ENCODE data around the gene RGS7.
"Not testable (repeated sequence)": the region's sequence is repeated elsewhere in the genome, so short reads cannot be mapped to it uniquely, and the experiment has no call there.

The RGS7 gene

DNA sequence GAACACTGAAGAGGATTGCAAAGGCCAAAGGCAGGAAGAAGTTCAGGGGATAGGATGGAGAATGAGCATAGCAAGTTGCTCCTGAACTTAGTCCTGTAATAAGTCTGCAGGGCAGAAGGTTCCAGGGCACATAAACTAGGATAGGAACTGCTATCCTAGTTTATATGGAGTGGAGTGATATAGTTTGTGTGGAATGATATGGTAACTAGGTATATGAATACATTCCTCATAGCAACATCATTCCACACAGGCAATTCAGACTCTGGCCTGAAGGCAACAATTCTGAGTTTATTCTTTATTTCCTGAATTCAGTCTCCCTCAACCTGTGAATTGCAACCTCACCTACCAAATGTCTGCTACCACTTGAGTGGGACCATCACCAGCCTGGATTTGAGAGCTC lies 590.2 kb downstream of the RGS7 start:
- H3K4me1 ChIP-seq, result no peaks in the 10 kb centered on the region
- no peak for TF ChIP-seq Cebpa-rat (IDR thresholded peaks at IDR 0.05)

DNA sequence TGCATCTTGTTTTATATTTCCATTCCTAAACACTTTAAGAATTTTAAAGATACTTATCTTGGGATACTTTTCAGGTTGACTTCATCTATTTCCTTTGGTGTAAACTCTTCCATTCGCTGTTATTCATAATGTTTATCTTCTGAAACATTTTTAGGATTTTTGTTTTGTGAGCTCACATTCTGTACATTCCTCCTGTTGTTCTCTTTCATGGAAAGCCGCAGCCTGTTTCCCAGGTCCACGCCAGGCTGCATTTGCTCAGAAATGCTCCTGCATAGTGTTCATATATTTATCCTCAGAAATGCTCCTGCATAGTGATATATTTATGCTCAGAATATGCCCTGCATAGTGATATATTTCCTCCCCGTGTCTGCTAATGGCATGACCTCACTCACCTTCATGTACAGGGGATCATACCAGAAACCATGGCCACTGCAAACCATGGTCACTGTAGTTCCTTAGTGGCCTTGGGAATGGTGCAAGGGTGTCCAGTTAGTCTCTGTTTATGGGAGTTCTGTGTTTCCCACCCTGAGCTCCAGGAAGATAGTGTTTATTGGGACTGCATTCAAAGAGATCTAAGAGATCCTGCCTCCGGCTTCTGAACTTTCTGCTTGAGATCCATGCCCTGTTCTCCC lies 591.2 kb downstream of the RGS7 start:
- H3K4me1 ChIP-seq, result no peaks in the 10 kb centered on the region
- no peaks in the 10 kb centered on the region for H3K36me3 ChIP-seq
- no peak overlapping the region for H3K9ac ChIP-seq
- H3K27me3 ChIP-seq, result no peaks in the 10 kb centered on the region
- H3K4me3 ChIP-seq, result no peak overlapping the region
- no peak overlapping the region for H3K4me2 ChIP-seq
- H4K20me1 ChIP-seq, result no peaks in the 10 kb centered on the region
- no peak overlapping the region for H3K27ac ChIP-seq
- H3K9me3 ChIP-seq, result no peaks in the 10 kb centered on the region; the same call in 1 of the 2 replicates
- no peak for TF ChIP-seq Cebpa-rat (IDR thresholded peaks at IDR 0.05)

More for the DNA sequence above, 590.2 kb downstream of the RGS7 start:
- Histone ChIP-seq H3K9ac (no peak overlapping the region), H4K20me1 (no peaks in the 10 kb centered on the region), H3K27me3 (no peaks in the 10 kb centered on the region), H3K36me3 (no peaks in the 10 kb centered on the region), H3K9me3 (no peaks in the 10 kb centered on the region; the same call in 1 of the 2 replicates), H3K27ac (no peak overlapping the region), H3K4me2 (no peak overlapping the region), H3K4me3 (no peak overlapping the region)

DNA sequence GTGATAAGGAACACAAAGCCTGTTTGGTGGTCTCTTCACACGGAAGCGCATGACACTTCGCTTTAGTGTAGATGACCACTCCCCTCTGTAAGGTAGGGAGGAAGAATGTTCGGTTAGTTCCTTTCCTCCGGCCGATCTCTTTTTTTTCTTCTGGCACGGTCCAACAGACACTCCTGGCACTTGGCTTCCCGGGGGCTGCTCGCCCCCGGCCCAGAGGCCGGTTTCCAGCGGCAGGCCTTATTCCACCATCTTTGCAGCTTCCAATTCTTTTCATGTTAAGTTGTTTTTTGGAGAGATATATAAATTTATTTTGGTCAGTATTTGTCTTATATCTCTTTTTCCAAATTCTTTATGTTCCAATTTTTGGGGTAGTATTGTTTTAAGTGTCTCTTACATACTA lies 593.2 kb downstream of the RGS7 start:
- H3K27ac ChIP-seq, result no peak overlapping the region
- H3K4me3 ChIP-seq, result no peak overlapping the region
- H4K20me1 ChIP-seq, result no peaks in the 10 kb centered on the region
- no peaks in the 10 kb centered on the region; the same call in 1 of the 2 replicates for H3K9me3 ChIP-seq
- H3K4me2 ChIP-seq, result no peak overlapping the region
- no peaks in the 10 kb centered on the region for H3K4me1 ChIP-seq
- no peak for TF ChIP-seq Cebpa-rat (IDR thresholded peaks at IDR 0.05)
- no peaks in the 10 kb centered on the region for H3K36me3 ChIP-seq
- H3K9ac ChIP-seq, result no peak overlapping the region
- no peaks in the 10 kb centered on the region for H3K27me3 ChIP-seq

DNA sequence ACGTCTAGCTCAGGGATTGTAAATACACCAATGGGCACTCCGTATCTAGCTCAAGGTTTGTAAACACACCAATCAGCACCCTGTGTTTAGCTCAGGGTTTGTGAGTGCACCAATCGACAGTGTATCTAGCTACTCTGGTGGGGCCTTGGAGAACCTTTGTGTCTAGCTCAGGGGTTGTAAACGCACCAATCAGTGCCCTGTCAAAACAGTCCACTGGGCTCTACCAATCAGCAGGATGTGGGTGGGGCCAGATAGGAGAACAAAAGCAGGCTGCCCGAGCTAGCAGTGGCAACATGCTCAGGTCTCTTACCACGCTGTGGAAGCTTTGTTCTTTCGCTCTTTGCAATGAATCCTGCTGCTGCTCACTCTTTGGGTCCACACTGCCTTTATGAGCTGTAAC lies 593.9 kb downstream of the RGS7 start:
- H3K27ac ChIP-seq, H3K9me3 ChIP-seq, H3K4me3 ChIP-seq, H3K4me2 ChIP-seq, H3K27me3 ChIP-seq, H3K4me1 ChIP-seq, H3K36me3 ChIP-seq, H3K9ac ChIP-seq, H4K20me1 ChIP-seq: not testable (repeated sequence)

DNA sequence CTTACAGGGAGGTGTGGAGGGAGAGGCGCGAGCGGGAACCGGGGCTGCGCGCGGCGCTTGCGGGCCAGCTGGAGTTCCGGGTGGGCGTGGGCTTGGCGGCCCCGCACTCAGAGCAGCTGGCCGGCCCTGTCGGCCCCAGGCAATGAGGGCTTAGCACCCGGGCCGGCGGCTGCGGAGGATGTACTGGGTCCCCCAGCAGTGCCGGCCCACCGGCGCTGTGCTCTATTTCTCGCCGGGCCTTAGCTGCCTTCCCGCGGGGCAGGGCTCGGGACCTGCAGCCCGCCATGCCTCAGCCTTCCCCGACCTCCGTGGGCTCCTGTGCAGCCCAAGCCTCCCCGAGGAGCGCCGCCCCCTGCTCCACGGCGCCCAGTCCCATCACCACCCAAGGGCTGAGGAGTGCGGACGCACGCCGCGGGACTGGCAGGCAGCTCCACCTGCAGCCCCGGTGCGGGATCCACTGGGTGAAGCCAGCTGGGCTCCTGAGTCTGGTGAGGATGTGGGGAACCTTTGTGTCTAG lies 594.5 kb downstream of the RGS7 start:
- H3K9me3 ChIP-seq, H3K4me3 ChIP-seq, H3K27me3 ChIP-seq, H3K4me1 ChIP-seq, H3K27ac ChIP-seq, H3K36me3 ChIP-seq, H4K20me1 ChIP-seq, H3K9ac ChIP-seq, H3K4me2 ChIP-seq: not testable (repeated sequence)

DNA sequence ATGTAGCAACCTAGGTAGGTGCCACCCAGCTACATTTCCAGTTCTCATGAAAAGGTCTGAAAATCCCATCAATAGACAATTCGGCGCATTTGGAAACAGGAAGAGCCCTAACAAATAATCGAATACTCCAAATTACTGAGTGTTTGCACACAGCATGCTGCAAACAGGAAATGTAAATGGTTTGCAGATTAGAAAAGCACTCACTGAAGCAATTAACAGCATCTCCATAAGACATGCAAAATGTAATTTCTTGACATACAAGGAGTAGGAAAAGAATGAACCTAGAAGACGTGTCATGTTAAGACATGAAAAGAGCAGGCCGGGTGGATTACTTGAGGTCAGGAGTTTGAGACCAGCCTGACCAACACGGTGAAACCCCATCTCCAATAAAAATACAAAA lies 598.2 kb downstream of the RGS7 start:
- H3K36me3 ChIP-seq, H3K27ac ChIP-seq, H3K27me3 ChIP-seq, H3K9me3 ChIP-seq, H3K9ac ChIP-seq, H3K4me3 ChIP-seq, H3K4me1 ChIP-seq, H3K4me2 ChIP-seq, H4K20me1 ChIP-seq: not testable (repeated sequence)

DNA sequence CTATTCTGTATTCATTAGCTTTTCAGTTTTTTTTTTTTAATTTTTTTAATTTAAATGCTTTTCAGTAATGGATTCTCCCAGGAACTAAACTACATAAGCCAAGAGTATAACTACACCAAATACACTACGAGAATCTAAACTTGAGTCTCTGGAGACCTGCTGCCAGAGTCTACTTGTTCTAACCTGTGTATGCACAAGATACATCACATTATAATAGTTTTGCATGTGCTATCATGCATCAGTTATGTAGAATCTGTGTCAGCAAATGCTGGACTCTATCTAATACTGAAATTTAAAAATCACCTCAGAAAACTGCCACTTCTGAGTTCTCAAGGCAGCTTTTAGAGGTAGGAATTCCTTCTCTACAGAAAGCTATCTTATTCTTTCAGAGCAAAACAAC lies 598.7 kb downstream of the RGS7 start:
- H4K20me1 ChIP-seq, result no peaks in the 10 kb centered on the region
- TF ChIP-seq Cebpa-rat (IDR thresholded peaks at IDR 0.05), result no peak
- H3K4me3 ChIP-seq, result no peak overlapping the region
- no peak overlapping the region for H3K9ac ChIP-seq
- H3K27ac ChIP-seq, result no peak overlapping the region
- H3K36me3 ChIP-seq, result no peaks in the 10 kb centered on the region
- no peaks in the 10 kb centered on the region for H3K27me3 ChIP-seq
- H3K4me2 ChIP-seq, result no peak overlapping the region
- H3K9me3 ChIP-seq, result no peaks in the 10 kb centered on the region; the same call in 1 of the 2 replicates
- no peaks in the 10 kb centered on the region for H3K4me1 ChIP-seq

DNA sequence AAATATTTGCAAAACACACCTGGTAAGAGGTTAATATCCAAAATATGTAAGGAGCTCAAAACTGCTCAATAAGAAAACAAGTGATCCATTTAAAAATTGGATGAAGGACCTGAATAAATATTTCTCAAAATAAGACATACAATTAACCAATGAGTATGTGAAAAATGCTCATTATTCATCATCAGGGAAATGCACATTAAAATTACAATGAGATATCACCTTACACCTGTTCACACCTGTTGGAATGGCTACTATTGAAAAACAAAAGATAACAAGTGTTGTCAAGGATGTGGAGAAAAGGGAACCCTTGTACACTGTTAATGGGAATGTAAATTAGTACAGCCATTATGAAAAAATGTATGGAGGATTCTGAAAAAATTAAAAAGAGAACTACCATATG lies 609.1 kb downstream of the RGS7 start:
- no peak overlapping the region for H3K4me2 ChIP-seq
- TF ChIP-seq Cebpa-rat (IDR thresholded peaks at IDR 0.05), result no peak
- H3K4me1 ChIP-seq, result no peaks in the 10 kb centered on the region
- H3K36me3 ChIP-seq, result no peaks in the 10 kb centered on the region
- H3K9me3 ChIP-seq, result no peaks in the 10 kb centered on the region
- H3K9ac ChIP-seq, result no peak overlapping the region
- H4K20me1 ChIP-seq, result no peaks in the 10 kb centered on the region
- no peaks in the 10 kb centered on the region for H3K27me3 ChIP-seq
- no peak overlapping the region for H3K4me3 ChIP-seq
- no peak overlapping the region for H3K27ac ChIP-seq

DNA sequence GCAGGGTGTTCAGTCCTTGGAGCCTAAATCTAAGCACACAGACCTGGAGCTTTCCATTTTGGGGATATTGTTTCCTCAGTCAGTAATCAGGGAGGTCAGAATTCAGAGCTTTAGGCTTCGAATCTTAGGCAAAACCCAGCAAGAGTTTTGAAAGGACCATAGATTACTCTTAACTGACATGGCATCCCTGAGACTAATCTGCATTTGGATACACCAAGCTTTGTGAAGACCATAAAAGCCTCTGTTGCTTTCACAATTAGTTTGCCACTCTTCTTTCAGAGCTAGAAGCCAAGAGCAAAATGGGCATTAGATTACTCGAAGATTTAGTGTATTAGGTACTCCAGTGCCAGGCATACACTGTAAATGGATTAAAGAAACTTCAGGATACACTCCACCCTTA lies 613.3 kb downstream of the RGS7 start:
- H3K27me3 ChIP-seq, result no peaks in the 10 kb centered on the region
- H3K27ac ChIP-seq, result no peak overlapping the region
- H3K9ac ChIP-seq, result no peak overlapping the region
- no peaks in the 10 kb centered on the region for H3K36me3 ChIP-seq
- H3K9me3 ChIP-seq, result no peaks in the 10 kb centered on the region
- H3K4me1 ChIP-seq, result no peaks in the 10 kb centered on the region
- TF ChIP-seq Cebpa-rat (IDR thresholded peaks at IDR 0.05), result no peak
- no peak overlapping the region for H3K4me2 ChIP-seq
- no peaks in the 10 kb centered on the region for H4K20me1 ChIP-seq
- no peak overlapping the region for H3K4me3 ChIP-seq

DNA sequence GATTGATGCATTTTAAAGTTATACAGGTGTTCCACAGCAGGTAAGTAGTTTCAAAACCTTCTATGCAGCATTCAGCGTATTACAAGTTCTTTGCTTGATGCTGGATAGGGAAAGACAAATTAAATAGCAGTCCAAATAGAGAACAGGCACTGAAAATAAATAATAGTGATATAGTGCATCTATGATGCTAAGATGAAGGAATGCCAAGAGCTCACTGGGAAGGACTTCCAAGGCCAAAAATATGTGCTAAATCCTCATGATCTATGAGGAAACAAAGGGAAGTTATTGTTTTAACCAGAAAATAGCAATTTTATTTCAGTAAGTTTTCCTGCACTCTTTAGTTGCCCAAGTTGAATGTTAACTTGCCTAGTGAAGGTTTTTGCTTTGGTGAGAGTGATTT lies 617.3 kb downstream of the RGS7 start:
- H3K36me3 ChIP-seq, result no peaks in the 10 kb centered on the region
- H3K27ac ChIP-seq, result no peak overlapping the region
- H3K9ac ChIP-seq, result no peak overlapping the region
- no peaks in the 10 kb centered on the region for H3K9me3 ChIP-seq
- no peak overlapping the region for H3K4me2 ChIP-seq
- TF ChIP-seq Cebpa-rat (IDR thresholded peaks at IDR 0.05), result no peak
- H4K20me1 ChIP-seq, result no peaks in the 10 kb centered on the region
- no peaks in the 10 kb centered on the region for H3K4me1 ChIP-seq
- no peaks in the 10 kb centered on the region for H3K27me3 ChIP-seq
- H3K4me3 ChIP-seq, result no peak overlapping the region

DNA sequence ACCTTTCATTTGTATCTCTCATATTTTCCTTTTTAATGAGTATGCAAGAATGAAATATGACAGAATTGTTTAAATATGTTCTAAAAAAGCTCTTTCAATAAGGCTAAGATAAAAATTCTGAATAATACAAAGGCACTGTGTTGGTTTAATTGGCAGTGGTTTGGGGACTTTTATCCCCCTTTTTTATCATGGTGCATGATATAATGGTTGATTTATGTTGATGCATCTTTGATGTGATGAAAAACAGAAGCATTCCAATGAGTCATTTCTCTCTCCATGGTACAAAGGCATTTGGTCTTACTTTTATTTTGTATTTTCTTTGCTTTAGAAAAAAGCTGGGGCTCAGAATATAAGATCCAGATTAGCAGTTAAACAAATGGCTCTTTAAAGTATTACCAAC lies 617.9 kb downstream of the RGS7 start:
- Histone ChIP-seq H3K4me1 (no peaks in the 10 kb centered on the region), H3K4me2 (no peak overlapping the region), H3K4me3 (no peak overlapping the region), H3K9ac (no peak overlapping the region), H3K27ac (no peak overlapping the region), H4K20me1 (no peaks in the 10 kb centered on the region), H3K27me3 (no peaks in the 10 kb centered on the region), H3K36me3 (no peaks in the 10 kb centered on the region), H3K9me3 (no peaks in the 10 kb centered on the region)
- TF ChIP-seq Cebpa-rat (IDR thresholded peaks at IDR 0.05), result no peak
